ENCODE measurements around the gene PRUNE2.

The PRUNE2 gene

GRCh38 chr9:76642701-76643209 is 263.2 kb downstream of the PRUNE2 start:
- no peak for TF ChIP-seq CTCF (IDR thresholded peaks at IDR 0.05; ENCODE audit: control insufficient read depth, insufficient read depth, low read depth, low read length, missing control alignments)
- DNase-seq (ENCODE audit: low read depth) = no peak
- H3K4me3 ChIP-seq (ENCODE audit: control insufficient read depth, low read depth, low read length) = no peak overlapping the region

GRCh38 chr9:76642074-76642473 is 263.8 kb downstream of the PRUNE2 start:
- DNase-seq (ENCODE audit: low read depth) = no peak

GRCh38 chr9:76638001-76638400 is 267.9 kb downstream of the PRUNE2 start:
- H3K4me3 ChIP-seq (ENCODE audit: control insufficient read depth, low read depth, low read length) = no peak overlapping the region
- TF ChIP-seq CTCF (IDR thresholded peaks at IDR 0.05; ENCODE audit: control insufficient read depth, insufficient read depth, low read depth, low read length, missing control alignments) = no peak
- no peak for DNase-seq (ENCODE audit: low read depth)

More at GRCh38 chr9:76642074-76642473, 263.8 kb downstream of the PRUNE2 start:
- H3K4me3 ChIP-seq (ENCODE audit: control insufficient read depth, low read depth, low read length) = no peak overlapping the region
- no peak for TF ChIP-seq CTCF (IDR thresholded peaks at IDR 0.05; ENCODE audit: control insufficient read depth, insufficient read depth, low read depth, low read length, missing control alignments)

GRCh38 chr9:76637416-76637815 is 268.5 kb downstream of the PRUNE2 start:
- no peak overlapping the region for H3K4me3 ChIP-seq (ENCODE audit: control insufficient read depth, low read depth, low read length)
- no peak for TF ChIP-seq CTCF (IDR thresholded peaks at IDR 0.05; ENCODE audit: control insufficient read depth, insufficient read depth, low read depth, low read length, missing control alignments)
- DNase-seq (ENCODE audit: low read depth) = no peak

- no peak for TF ChIP-seq CTCF (IDR thresholded peaks at IDR 0.05; ENCODE audit: control insufficient read depth, insufficient read depth, low read depth, low read length, missing control alignments)
- H3K4me3 ChIP-seq (ENCODE audit: control insufficient read depth, low read depth, low read length) = no peak overlapping the region
- DNase-seq (ENCODE audit: low read depth) = no peak
These were observed 271.4 kb downstream of the PRUNE2 start for GRCh38 chr9:76634356-76635054.

- no peak overlapping the region for H3K4me3 ChIP-seq (ENCODE audit: control insufficient read depth, low read depth, low read length)
- no peak for DNase-seq (ENCODE audit: low read depth)
- TF ChIP-seq CTCF (IDR thresholded peaks at IDR 0.05; ENCODE audit: control insufficient read depth, insufficient read depth, low read depth, low read length, missing control alignments) = no peak
These were observed 275.0 kb downstream of the PRUNE2 start for GRCh38 chr9:76630916-76631315.
